GM23248 (cell line): ENCODE results near the gene GRID2.

Source experiments
- EZH2 ChIP-seq: fragments of 200-600 bp; sonication (generic); IDR thresholded peaks from 2 replicates; pipeline ENCODE4 v1.6.1; 2018; ENCODE audit warnings: antibody characterized with exemption, mild to moderate bottlenecking; ENCODE audit not compliant: insufficient read depth, poor library complexity, severe bottlenecking
- EZH2phosphoT487 ChIP-seq: fragments of 200-600 bp; sonication (generic); IDR thresholded peaks from 2 replicates; pipeline ENCODE4 v1.6.1; 2018; ENCODE audit warnings: antibody characterized with exemption, moderate library complexity, mild to moderate bottlenecking, low read depth; ENCODE audit not compliant: insufficient read depth

DNA sequence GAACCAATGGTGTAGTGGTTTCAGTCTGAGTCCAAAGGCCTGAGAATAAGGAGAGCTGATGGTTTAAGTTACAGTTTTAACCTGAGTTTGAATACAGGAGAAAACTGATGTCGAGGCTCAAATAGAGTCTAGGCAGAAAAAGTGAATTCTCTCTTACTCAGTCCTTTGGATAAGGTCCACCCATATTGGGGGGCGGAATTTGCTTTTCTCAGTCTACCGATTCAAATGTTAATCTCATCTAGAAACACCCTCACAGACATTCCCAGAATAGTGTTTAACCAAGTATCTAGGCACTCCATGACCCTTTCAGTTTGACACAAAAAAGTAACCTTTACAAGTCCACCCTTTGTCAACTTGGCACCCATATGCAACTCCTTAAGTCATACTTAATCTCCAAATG, 216.0 kb downstream of the GRID2 start:
- TF ChIP-seq EZH2 = no peak
- TF ChIP-seq EZH2phosphoT487 = no peak
